SU-DHL-6 (cell line): ENCODE data around the gene LYZL2.
"Not testable (repeated sequence)": the region's sequence is repeated elsewhere in the genome, so short reads cannot be mapped to it uniquely, and the experiment has no call there.

Source experiments
- CTCF ChIP-seq: fragments of 200-600 bp; sonication (generic); IDR thresholded peaks from one replicate; pipeline ENCODE4 v1.5.1; 2017; ENCODE audit warnings: antibody characterized with exemption, mild to moderate bottlenecking, low read length, moderate library complexity; ENCODE audit not compliant: insufficient read depth, poor library complexity, severe bottlenecking
- EZH2phosphoT487 ChIP-seq: fragments of 200-600 bp; sonication (generic), shearing (Covaris generic); conservative IDR thresholded peaks from 2 replicates; pipeline ENCODE4 v1.6.1; 2018; ENCODE audit warnings: mild to moderate bottlenecking, antibody characterized with exemption, low read length, moderate library complexity, mixed read lengths

DNA sequence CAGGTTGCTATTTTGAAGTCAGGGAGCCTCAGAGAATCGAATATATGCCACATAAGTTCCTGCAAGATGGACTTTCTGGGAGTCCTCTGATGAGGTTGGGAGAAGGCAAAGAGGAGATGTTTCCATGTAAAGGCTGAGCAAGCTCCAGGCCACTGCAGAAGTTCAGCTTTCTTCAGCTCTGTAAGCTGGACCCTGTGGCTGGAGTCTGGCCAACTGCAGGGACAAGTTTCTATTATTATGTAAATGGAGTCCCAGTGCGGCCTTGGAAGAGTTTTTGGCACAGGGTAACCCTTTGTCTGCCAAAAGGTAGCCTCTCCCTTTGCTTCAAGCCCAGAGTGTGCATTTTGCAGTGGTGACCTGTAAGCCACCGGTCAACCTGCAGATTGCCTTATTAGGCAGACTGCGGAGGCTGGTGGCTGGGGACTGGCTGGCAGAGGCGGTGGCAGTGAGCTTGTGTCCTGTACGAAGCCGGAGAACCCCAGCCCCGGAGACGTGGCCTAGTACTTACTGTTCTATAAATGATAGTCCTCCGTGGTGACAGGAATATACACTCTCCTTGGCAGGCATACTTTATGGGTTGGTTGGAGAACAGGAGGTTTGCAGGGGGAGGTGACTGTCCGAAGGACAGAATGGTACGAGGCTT lies 14.1 kb upstream of the LYZL2 start:
- TF ChIP-seq CTCF, EZH2phosphoT487: not testable (repeated sequence)
